ENCODE results near the gene CUL9. TPM values are rescaled to one million over a fixed set of nuclear protein-coding genes. Genes with fewer than 3 reads are reported as not detected.

Gene CUL9
- total RNA-seq, 1 donor from 2014 or later = 37.4 TPM

DNA sequence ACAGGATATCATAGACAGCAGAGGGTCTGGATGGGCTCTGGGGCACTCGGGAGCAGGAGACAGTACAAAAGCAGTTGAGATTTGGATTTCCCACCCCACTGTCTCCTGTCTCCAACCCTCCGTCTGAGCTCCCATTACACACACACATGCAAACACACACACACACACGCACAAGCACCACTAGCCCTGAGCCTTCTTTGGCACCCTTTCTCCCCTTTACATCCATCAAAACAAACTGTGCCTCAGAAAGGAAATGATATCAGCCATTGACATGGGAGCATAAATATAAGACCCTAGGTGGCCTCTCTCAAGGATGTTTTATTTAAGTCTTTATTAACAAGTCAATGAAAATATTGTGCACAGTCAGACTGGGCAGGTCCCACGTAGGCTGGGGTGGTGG, 78.8 kb downstream of the CUL9 start:
- Histone ChIP-seq H3K4me3 (no peak overlapping the region), H3K36me3 (no peaks in the 10 kb centered on the region), H3K27me3 (no peaks in the 10 kb centered on the region), H3K4me1 (no peaks in the 10 kb centered on the region), H3K27ac (no peak overlapping the region), H3K9me3 (no peaks in the 10 kb centered on the region)
- DNase-seq (no peak), ATAC-seq (no peak)
- intact Hi-C loops (cut with DNase I) = no loop called here
- TF ChIP-seq, protein P1, sequence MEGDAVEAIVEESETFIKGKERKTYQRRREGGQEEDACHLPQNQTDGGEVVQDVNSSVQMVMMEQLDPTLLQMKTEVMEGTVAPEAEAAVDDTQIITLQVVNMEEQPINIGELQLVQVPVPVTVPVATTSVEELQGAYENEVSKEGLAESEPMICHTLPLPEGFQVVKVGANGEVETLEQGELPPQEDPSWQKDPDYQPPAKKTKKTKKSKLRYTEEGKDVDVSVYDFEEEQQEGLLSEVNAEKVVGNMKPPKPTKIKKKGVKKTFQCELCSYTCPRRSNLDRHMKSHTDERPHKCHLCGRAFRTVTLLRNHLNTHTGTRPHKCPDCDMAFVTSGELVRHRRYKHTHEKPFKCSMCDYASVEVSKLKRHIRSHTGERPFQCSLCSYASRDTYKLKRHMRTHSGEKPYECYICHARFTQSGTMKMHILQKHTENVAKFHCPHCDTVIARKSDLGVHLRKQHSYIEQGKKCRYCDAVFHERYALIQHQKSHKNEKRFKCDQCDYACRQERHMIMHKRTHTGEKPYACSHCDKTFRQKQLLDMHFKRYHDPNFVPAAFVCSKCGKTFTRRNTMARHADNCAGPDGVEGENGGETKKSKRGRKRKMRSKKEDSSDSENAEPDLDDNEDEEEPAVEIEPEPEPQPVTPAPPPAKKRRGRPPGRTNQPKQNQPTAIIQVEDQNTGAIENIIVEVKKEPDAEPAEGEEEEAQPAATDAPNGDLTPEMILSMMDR (IDR thresholded peaks at IDR 0.05) = no peak

DNA sequence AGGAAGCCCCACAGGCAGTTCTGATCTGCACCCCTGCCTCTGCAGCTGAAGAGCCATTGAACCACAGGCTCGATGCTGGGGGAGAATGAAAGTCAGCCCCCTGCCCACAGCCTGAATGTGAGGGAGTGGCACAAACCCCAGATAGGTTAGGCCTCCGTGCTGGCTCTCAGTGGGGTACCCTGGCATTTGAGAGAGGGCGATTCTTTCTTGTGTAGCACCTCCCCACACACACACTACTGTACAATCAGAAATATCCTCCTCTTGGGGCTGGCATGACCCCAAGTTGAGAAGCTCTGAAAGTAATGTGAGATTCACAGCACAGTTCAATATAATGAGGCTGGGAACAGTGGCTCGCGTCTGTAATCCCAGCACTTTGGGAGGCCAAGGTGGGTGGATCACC, 79.2 kb downstream of the CUL9 start:
- TF ChIP-seq, protein P1 (IDR thresholded peaks at IDR 0.05) = no peak
- Histone ChIP-seq H3K27me3 (no peaks in the 10 kb centered on the region), H3K36me3 (no peaks in the 10 kb centered on the region), H3K9me3 (no peaks in the 10 kb centered on the region), H3K27ac (no peak overlapping the region), H3K4me1 (no peaks in the 10 kb centered on the region), H3K4me3 (no peak overlapping the region)
- DNase-seq (no peak), ATAC-seq (no peak)
- intact Hi-C loops (cut with DNase I) = no loop called here

DNA sequence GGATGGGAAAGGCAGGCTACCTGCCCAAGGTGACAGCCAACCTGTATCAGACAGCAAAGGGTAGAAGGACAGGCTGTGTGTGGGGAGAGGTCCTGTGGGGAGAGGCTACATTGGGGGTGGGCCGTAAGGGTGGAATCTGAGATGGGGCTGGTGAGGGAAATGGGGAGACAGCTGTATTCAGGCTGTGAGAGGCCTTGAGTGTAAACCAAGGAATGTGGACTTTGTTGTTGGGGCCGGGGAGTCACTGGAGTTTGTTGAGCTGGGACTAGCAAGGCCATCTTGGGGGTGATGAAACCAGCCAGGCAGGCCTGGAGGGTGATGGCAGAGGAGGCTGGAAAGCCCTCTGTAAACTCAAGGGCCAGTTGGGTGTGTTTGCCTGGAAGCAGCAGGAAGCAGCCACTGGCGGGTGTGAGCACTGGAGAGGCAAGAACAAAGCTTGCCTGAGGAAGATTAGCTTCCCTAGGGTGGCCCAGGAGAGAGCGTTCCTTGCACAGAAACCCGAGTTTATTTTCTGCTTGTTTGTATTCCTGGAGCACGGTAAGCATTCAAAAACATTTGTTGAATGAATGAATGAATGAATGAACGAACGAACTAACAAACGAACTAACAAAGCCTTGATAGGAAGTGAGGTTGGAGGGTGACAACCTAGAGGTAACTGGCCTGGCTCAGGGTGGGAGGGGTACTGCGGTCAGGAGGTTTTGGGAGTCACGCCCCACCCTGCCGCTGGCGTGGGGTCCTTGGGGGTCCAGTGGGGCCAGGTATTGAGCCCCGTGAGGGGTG, 80.2 kb downstream of the CUL9 start:
- H3K27ac ChIP-seq = no peak overlapping the region
- DNase-seq (no peak), ATAC-seq (no peak)
- H3K36me3 ChIP-seq = no peaks in the 10 kb centered on the region
- no peak overlapping the region for H3K4me3 ChIP-seq
- no peaks in the 10 kb centered on the region for H3K4me1 ChIP-seq
- TF ChIP-seq, protein P1 (IDR thresholded peaks at IDR 0.05) = no peak
- H3K27me3 ChIP-seq = no peaks in the 10 kb centered on the region
- H3K9me3 ChIP-seq = no peaks in the 10 kb centered on the region
- intact Hi-C loops (cut with DNase I) = no loop called here

DNA sequence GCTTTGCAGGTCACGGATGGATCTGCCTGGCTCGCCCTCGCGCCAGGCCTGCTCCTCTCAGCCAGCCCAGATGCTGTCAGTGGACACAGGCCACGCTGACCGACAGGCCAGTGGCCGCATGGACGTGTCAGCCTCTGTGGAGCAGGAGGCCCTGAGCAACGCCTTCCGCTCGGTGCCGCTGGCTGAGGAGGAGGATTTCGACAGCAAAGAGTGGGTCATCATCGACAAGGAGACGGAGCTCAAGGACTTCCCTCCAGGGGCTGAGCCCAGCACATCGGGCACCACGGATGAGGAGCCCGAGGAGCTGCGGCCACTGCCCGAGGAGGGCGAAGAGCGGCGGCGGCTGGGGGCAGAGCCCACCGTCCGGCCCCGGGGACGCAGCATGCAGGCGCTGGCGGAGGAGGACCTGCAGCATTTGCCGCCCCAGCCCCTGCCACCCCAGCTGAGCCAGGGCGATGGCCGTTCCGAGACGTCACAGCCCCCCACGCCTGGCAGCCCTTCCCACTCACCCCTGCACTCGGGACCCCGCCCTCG, 80.9 kb downstream of the CUL9 start:
- no peak overlapping the region for H3K4me3 ChIP-seq
- no peak for ATAC-seq
- no peaks in the 10 kb centered on the region for H3K9me3 ChIP-seq
- H3K36me3 ChIP-seq = no peaks in the 10 kb centered on the region
- DNase-seq = peak; percentile 65
- intact Hi-C loops (cut with DNase I) = no loop called here
- H3K4me1 ChIP-seq = no peaks in the 10 kb centered on the region
- H3K27me3 ChIP-seq = no peaks in the 10 kb centered on the region
- no peak overlapping the region for H3K27ac ChIP-seq
- TF ChIP-seq, protein P1 (IDR thresholded peaks at IDR 0.05) = no peak

DNA sequence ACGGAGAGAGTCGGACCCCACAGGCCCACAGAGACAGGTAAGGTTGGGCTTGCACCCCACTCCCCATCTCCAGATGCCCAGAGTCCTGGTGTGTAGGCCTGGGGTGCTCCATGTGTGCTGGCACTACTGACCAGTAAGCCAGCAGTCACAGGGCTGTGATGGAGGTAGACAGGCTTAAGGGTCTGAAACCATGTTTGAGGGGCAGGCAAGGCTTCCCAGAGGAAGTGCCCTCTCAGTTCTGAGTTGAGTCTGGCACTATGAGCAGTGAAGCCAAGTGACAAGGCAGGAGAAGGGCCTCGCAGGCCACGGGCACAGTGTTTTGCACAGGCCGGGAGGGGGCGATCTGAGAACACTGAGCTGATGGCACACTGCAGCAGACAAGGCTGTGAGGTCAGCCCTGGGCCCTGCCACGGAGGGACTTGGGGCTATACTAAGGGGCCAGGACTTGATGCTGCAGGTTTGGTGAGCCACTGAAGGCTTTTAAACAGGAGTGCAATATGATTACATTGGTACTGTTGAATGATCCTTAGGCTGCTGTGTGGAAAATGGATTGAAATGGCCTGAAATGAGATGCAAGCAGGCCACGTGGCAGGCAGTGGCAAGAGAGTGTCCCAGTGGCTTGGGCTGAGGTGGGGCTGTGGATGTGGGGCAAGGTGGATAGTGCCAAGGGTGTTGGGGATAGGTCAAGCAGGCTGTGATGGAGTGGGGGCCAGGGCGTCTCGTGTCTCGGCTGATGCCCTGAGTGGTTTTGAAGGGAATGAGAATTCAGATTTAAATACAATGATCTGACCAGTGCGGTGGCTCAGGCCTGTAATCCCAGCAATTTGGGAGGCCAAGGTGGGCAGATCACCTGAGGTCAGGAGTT, 81.5 kb downstream of the CUL9 start:
- Histone ChIP-seq H3K4me1 (no peaks in the 10 kb centered on the region), H3K9me3 (no peaks in the 10 kb centered on the region), H3K36me3 (no peaks in the 10 kb centered on the region), H3K27me3 (no peaks in the 10 kb centered on the region), H3K27ac (no peak overlapping the region), H3K4me3 (no peak overlapping the region)
- TF ChIP-seq, protein P1 (IDR thresholded peaks at IDR 0.05) = peak; percentile 69
- intact Hi-C loops (cut with DNase I) = no loop called here
- DNase-seq = peak; percentile 88
- ATAC-seq = peak; percentile 88

All from upper lobe of right lung (tissue), 1 donor.